Measurements from ENCODE around the gene KCNH1. TPM values are rescaled to one million over a fixed set of nuclear protein-coding genes. Genes with fewer than 3 reads are reported as not detected.

Gene KCNH1
- total and polyA plus RNA-seq, 4 donors, result not detected

- 85% methylated on average over 4 of the region's 4 CpGs for WGBS
- H3K9ac ChIP-seq (ENCODE audit: low read depth in 1 of 2, low read length in 2 of 2), result no peak overlapping the region
- H3K27me3 ChIP-seq (ENCODE audit: control insufficient read depth in 4 of 4, insufficient read depth in 4 of 4, low read length in 3 of 4), result no peaks in the 10 kb centered on the region
Measured at GRCh38 chr1:210769473-210769872, 364.5 kb downstream of the KCNH1 start.

GRCh38 chr1:210764536-210764935, 369.4 kb downstream of the KCNH1 start:
- Histone ChIP-seq H3K36me3 (ENCODE audit: control insufficient read depth in 4 of 4, insufficient read depth in 3 of 4, low read depth in 1 of 4, low read length in 3 of 4) (no peaks in the 10 kb centered on the region), H3K27ac (ENCODE audit: low read depth in 1 of 2, low read length in 2 of 2) (no peak overlapping the region), H3K9me3 (ENCODE audit: control insufficient read depth in 4 of 4, low read length in 3 of 4) (no peaks in the 10 kb centered on the region), H3K4me3 (ENCODE audit: low read depth in 1 of 3, low read length in 3 of 3) (no peak overlapping the region), H3K27me3 (ENCODE audit: control insufficient read depth in 4 of 4, insufficient read depth in 4 of 4, low read length in 3 of 4) (no peaks in the 10 kb centered on the region), H3K9ac (ENCODE audit: low read depth in 1 of 2, low read length in 2 of 2) (no peak overlapping the region), H3K4me1 (ENCODE audit: control insufficient read depth in 4 of 4, insufficient read depth in 4 of 4, low read length in 3 of 4) (no peaks in the 10 kb centered on the region)
- DNase-seq (ENCODE audit: low spot score), result no peak
- WGBS, result 37% methylated on average over 2 of the region's 2 CpGs
- TF ChIP-seq YY1 (IDR thresholded peaks at IDR 0.05) (no peak), HNF4A (conservative IDR thresholded peaks at IDR 0.05) (no peak), RAD21 (IDR thresholded peaks at IDR 0.05) (no peak), REST (IDR thresholded peaks at IDR 0.05) (no peak), EGR1 (IDR thresholded peaks at IDR 0.05; ENCODE audit: low read depth in 2 of 2) (no peak), FOXA2 (IDR thresholded peaks at IDR 0.05) (no peak), FOXA1 (IDR thresholded peaks at IDR 0.05) (no peak), JUND (IDR thresholded peaks at IDR 0.05) (no peak), SP1 (IDR thresholded peaks at IDR 0.05) (no peak), ZBTB33 (IDR thresholded peaks at IDR 0.05) (no peak), NR2F2 (IDR thresholded peaks at IDR 0.05) (no peak), ATF3 (IDR thresholded peaks at IDR 0.05) (no peak), GABPA (IDR thresholded peaks at IDR 0.05 in 1 of 2, conservative IDR thresholded peaks at IDR 0.05 in 1 of 2) (no peak), CTCF (IDR thresholded peaks at IDR 0.05; ENCODE audit: low read depth, low read length, missing input control) (no peak)

More at GRCh38 chr1:210769473-210769872, 364.5 kb downstream of the KCNH1 start:
- DNase-seq (ENCODE audit: low spot score), result no peak
- Histone ChIP-seq H3K4me3 (ENCODE audit: low read depth in 1 of 3, low read length in 3 of 3) (no peak overlapping the region), H3K36me3 (ENCODE audit: control insufficient read depth in 4 of 4, insufficient read depth in 3 of 4, low read depth in 1 of 4, low read length in 3 of 4) (no peaks in the 10 kb centered on the region), H3K4me1 (ENCODE audit: control insufficient read depth in 4 of 4, insufficient read depth in 4 of 4, low read length in 3 of 4) (no peaks in the 10 kb centered on the region), H3K27ac (ENCODE audit: low read depth in 1 of 2, low read length in 2 of 2) (no peak overlapping the region), H3K9me3 (ENCODE audit: control insufficient read depth in 4 of 4, low read length in 3 of 4) (no peaks in the 10 kb centered on the region)
- TF ChIP-seq GABPA (IDR thresholded peaks at IDR 0.05 in 1 of 2, conservative IDR thresholded peaks at IDR 0.05 in 1 of 2) (no peak), REST (IDR thresholded peaks at IDR 0.05) (no peak), FOXA2 (IDR thresholded peaks at IDR 0.05) (no peak), ATF3 (IDR thresholded peaks at IDR 0.05) (no peak), HNF4A (conservative IDR thresholded peaks at IDR 0.05) (no peak), RAD21 (IDR thresholded peaks at IDR 0.05) (no peak)
